ENCODE data around the gene PI4KA. TPM values are rescaled to one million over a fixed set of nuclear protein-coding genes. Genes with fewer than 3 reads are reported as not detected.

The PI4KA gene
- polyA plus RNA-seq, 1 of the 3 experiments (the other 2 are of a cell fraction): 30.0 TPM

DNA sequence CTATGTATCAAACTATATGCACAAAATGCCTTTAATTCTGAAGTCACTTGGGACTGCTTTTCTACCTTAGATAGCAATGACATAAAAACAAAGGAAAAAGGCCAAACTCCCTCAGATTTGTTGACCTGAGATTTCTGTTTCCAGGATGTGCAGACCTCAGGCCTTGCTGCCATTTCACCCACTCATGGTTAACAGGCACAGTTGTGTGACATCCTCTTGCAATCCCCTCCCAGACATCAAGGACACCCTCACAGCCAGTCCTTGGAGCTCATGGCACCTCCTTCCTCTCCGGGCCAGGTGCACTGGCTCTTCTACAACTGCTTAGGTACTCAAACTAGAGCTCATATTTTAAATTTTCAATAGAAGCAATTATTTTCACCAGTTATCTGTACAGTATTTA lies 47.4 kb downstream of the PI4KA start (continued):
- TF ChIP-seq, protein P1, sequence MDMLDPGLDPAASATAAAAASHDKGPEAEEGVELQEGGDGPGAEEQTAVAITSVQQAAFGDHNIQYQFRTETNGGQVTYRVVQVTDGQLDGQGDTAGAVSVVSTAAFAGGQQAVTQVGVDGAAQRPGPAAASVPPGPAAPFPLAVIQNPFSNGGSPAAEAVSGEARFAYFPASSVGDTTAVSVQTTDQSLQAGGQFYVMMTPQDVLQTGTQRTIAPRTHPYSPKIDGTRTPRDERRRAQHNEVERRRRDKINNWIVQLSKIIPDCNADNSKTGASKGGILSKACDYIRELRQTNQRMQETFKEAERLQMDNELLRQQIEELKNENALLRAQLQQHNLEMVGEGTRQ (IDR thresholded peaks at IDR 0.05; ENCODE audit: borderline replicate concordance, low read depth, low read length): no peak
- no peak for TF ChIP-seq RCOR1 (IDR thresholded peaks at IDR 0.05; ENCODE audit: low read length)

DNA sequence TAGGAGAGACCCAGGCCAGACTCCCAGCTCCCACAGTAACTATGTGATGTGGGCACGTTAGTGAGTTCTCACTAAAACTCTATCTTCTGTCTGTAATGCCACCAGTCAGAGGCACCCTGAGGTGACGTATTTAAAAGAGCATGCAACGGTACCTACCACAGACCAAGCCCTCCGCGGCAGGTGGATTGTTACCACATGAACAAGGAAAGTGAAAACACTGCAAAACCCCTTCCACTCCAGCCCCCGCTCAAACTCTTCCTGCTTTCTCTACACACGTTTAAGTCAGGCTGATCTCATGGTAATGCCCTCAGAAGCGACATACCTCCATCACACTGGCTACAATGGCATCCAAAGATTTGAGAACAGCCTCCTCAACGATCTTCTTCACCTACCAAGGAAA lies 48.0 kb downstream of the PI4KA start:
- Histone ChIP-seq H3K36me3 (replicated peaks in 1 of 2; ENCODE audit: control insufficient read depth in 1 of 2, insufficient read depth in 2 of 2, low read length in 1 of 2) (peaks cover 16 to 39% of the 10 kb centered on the region in 2 experiments), H3K4me1 (ENCODE audit: control insufficient read depth in 1 of 2, insufficient read depth in 2 of 2, low read depth in 1 of 2, low read length in 1 of 2) (peaks cover 0 to 17% of the 10 kb centered on the region in 2 experiments; a peak in 1 of 4 replicates), H3K4me2 (no peak overlapping the region), H3F3A (replicated peaks; ENCODE audit: insufficient read depth) (peaks cover 4% of the 10 kb centered on the region), H3K9ac (no peak overlapping the region), H2AFZ (ENCODE audit: low read depth) (no peak overlapping the region), H3K4me3 (ENCODE audit: low read depth in 2 of 2, low read length in 1 of 2) (no peak overlapping the region), H3K27ac (ENCODE audit: low read depth in 2 of 2, low read length in 1 of 2) (no peak overlapping the region), H3K79me2 (ENCODE audit: insufficient read depth) (no peaks in the 10 kb centered on the region), H4K20me1 (ENCODE audit: insufficient read depth) (no peaks in the 10 kb centered on the region), H3K9me3 (no peaks in the 10 kb centered on the region), H3K27me3 (ENCODE audit: insufficient read depth) (no peaks in the 10 kb centered on the region), H3K9me2 (no peaks in the 10 kb centered on the region)
- ChIA-PET CTCF (no interaction called here), POLR2A (no interaction called here)
- DNase-seq: no peak
- 91% methylated on average over 9 of the region's 9 CpGs for WGBS (ENCODE audit: low lambda C conversion rate)
- TF ChIP-seq FOSL2 (IDR thresholded peaks at IDR 0.05; ENCODE audit: borderline replicate concordance, low read depth) (no peak), NFIC (IDR thresholded peaks at IDR 0.05; ENCODE audit: borderline replicate concordance) (no peak), SIN3A (IDR thresholded peaks at IDR 0.05; ENCODE audit: borderline replicate concordance, low read depth, low read length) (no peak), POLR2AphosphoS5 (IDR thresholded peaks at IDR 0.05; ENCODE audit: low read depth, low read length) (no peak)
- TF ChIP-seq, protein P2, sequence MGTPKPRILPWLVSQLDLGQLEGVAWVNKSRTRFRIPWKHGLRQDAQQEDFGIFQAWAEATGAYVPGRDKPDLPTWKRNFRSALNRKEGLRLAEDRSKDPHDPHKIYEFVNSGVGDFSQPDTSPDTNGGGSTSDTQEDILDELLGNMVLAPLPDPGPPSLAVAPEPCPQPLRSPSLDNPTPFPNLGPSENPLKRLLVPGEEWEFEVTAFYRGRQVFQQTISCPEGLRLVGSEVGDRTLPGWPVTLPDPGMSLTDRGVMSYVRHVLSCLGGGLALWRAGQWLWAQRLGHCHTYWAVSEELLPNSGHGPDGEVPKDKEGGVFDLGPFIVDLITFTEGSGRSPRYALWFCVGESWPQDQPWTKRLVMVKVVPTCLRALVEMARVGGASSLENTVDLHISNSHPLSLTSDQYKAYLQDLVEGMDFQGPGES (IDR thresholded peaks at IDR 0.05; ENCODE audit: low read depth, low read length): no peak
- TF ChIP-seq, protein P3, sequence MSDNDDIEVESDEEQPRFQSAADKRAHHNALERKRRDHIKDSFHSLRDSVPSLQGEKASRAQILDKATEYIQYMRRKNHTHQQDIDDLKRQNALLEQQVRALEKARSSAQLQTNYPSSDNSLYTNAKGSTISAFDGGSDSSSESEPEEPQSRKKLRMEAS (IDR thresholded peaks at IDR 0.05; ENCODE audit: low read depth): no peak

DNA sequence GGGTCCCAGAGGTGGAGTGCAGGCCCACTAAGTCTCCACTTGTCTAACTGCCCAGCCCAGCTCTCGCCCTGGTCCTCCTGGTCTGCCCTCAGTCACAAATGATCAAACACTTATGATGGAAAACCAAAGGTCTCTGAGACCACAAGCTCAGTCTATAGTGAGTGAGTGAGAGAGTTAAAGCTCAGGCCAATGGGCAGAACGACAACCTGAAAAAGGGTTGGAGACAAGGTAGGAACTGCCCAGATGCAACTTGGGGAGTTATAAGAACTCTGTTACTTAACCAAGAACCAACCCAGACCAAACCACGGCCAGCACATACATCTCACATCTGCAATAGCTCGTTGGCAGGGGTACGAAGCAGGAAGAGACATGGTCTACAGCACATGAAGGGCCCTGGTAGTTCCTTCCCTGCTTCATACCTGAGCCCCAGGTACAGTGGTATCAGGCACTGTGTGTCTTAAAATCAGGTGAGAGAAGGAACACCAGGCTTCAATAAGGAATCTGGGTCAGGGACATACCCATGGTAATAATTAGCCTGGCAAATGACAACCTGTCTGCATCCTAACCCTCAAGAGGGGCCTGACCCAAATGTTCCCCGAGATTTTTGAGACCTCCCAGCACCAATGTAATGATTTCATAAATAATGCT lies 48.9 kb downstream of the PI4KA start:
- Histone ChIP-seq H3K27me3 (ENCODE audit: insufficient read depth) (no peaks in the 10 kb centered on the region), H3F3A (replicated peaks; ENCODE audit: insufficient read depth) (peaks cover 4% of the 10 kb centered on the region), H3K9me3 (no peaks in the 10 kb centered on the region), H3K36me3 (replicated peaks in 1 of 2; ENCODE audit: control insufficient read depth in 1 of 2, insufficient read depth in 2 of 2, low read length in 1 of 2) (peaks cover 22 to 33% of the 10 kb centered on the region in 2 experiments), H3K27ac (ENCODE audit: low read depth in 2 of 2, low read length in 1 of 2) (no peak overlapping the region), H3K4me3 (ENCODE audit: low read depth in 2 of 2, low read length in 1 of 2) (no peak overlapping the region), H3K79me2 (ENCODE audit: insufficient read depth) (no peaks in the 10 kb centered on the region), H3K4me2 (no peak overlapping the region), H4K20me1 (ENCODE audit: insufficient read depth) (no peaks in the 10 kb centered on the region), H2AFZ (ENCODE audit: low read depth) (no peak overlapping the region), H3K4me1 (ENCODE audit: control insufficient read depth in 1 of 2, insufficient read depth in 2 of 2, low read depth in 1 of 2, low read length in 1 of 2) (peaks cover 0 to 17% of the 10 kb centered on the region in 2 experiments; a peak in 1 of 4 replicates), H3K9ac (no peak overlapping the region), H3K9me2 (no peaks in the 10 kb centered on the region)
- WGBS (ENCODE audit: low lambda C conversion rate): 93% methylated on average over 6 of the region's 6 CpGs
- no peak for DNase-seq
- CTCF ChIA-PET: interaction anchor here (1.4 kb wide), 1 partner anchor 76 kb away, joined by 4 read pairs; no protein-coding TSS in a partner anchor
- POLR2A ChIA-PET: no interaction called here
- TF ChIP-seq, protein P2 (IDR thresholded peaks at IDR 0.05; ENCODE audit: low read depth, low read length): no peak
- TF ChIP-seq GATA2 (CRISPR knock-in tag; IDR thresholded peaks at IDR 0.05) (no peak), TAF1 (IDR thresholded peaks at IDR 0.05; ENCODE audit: borderline replicate concordance, low read depth, low read length) (no peak), NFIC (IDR thresholded peaks at IDR 0.05; ENCODE audit: borderline replicate concordance) (no peak), ELF1 (IDR thresholded peaks at IDR 0.05) (no peak), NRF1 (IDR thresholded peaks at IDR 0.05; ENCODE audit: low read depth, low read length) (no peak), RXRA (IDR thresholded peaks at IDR 0.05; ENCODE audit: borderline replicate concordance, low read depth) (no peak), FOXJ3 (CRISPR knock-in tag; IDR thresholded peaks at IDR 0.05) (no peak), TEAD4 (IDR thresholded peaks at IDR 0.05; ENCODE audit: borderline replicate concordance, insufficient read depth) (no peak), GABPA (IDR thresholded peaks at IDR 0.05; ENCODE audit: low read depth) (no peak), FOSL2 (IDR thresholded peaks at IDR 0.05; ENCODE audit: borderline replicate concordance, low read depth) (no peak)
- TF ChIP-seq, protein P4, sequence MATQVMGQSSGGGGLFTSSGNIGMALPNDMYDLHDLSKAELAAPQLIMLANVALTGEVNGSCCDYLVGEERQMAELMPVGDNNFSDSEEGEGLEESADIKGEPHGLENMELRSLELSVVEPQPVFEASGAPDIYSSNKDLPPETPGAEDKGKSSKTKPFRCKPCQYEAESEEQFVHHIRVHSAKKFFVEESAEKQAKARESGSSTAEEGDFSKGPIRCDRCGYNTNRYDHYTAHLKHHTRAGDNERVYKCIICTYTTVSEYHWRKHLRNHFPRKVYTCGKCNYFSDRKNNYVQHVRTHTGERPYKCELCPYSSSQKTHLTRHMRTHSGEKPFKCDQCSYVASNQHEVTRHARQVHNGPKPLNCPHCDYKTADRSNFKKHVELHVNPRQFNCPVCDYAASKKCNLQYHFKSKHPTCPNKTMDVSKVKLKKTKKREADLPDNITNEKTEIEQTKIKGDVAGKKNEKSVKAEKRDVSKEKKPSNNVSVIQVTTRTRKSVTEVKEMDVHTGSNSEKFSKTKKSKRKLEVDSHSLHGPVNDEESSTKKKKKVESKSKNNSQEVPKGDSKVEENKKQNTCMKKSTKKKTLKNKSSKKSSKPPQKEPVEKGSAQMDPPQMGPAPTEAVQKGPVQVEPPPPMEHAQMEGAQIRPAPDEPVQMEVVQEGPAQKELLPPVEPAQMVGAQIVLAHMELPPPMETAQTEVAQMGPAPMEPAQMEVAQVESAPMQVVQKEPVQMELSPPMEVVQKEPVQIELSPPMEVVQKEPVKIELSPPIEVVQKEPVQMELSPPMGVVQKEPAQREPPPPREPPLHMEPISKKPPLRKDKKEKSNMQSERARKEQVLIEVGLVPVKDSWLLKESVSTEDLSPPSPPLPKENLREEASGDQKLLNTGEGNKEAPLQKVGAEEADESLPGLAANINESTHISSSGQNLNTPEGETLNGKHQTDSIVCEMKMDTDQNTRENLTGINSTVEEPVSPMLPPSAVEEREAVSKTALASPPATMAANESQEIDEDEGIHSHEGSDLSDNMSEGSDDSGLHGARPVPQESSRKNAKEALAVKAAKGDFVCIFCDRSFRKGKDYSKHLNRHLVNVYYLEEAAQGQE (IDR thresholded peaks at IDR 0.05; ENCODE audit: low read depth, low read length): no peak
- TF ChIP-seq, protein P3 (IDR thresholded peaks at IDR 0.05; ENCODE audit: low read depth): no peak

All from SK-N-SH (cell line).